ENCODE data around the gene IRF6.

IRF6 gene

GRCh38 chr1:209840611-209841010, 34.7 kb upstream of the IRF6 start:
- Histone ChIP-seq H4K20me1 (ENCODE audit: insufficient read depth, low read length) (no peaks in the 10 kb centered on the region), H3K36me3 (ENCODE audit: insufficient read depth, low read length) (peaks cover 95% of the 10 kb centered on the region), H3K9ac (ENCODE audit: low read length) (no peak overlapping the region), H3K4me1 (ENCODE audit: insufficient read depth, low read length, severe bottlenecking) (no peaks in the 10 kb centered on the region), H3K27me3 (ENCODE audit: insufficient read depth, low read length) (no peaks in the 10 kb centered on the region), H3F3A (ENCODE audit: insufficient read depth, low read length) (no peaks in the 10 kb centered on the region), H3K79me2 (ENCODE audit: insufficient read depth, low read length) (no peaks in the 10 kb centered on the region), H3K9me2 (ENCODE audit: low read depth, low read length) (no peaks in the 10 kb centered on the region), H3K4me3 (ENCODE audit: low read depth, low read length, poor library complexity, severe bottlenecking) (no peak overlapping the region), H3K9me3 (ENCODE audit: low read length) (no peaks in the 10 kb centered on the region), H3K4me2 (ENCODE audit: low read length) (no peak overlapping the region), H3K27ac (ENCODE audit: low read depth, low read length, poor library complexity, severe bottlenecking) (no peak overlapping the region), H2AFZ (ENCODE audit: low read length) (no peak overlapping the region)
- TF ChIP-seq EZH2 (IDR thresholded peaks at IDR 0.05; ENCODE audit: borderline replicate concordance, low read length) = no peak
- TF ChIP-seq CTCF (IDR thresholded peaks at IDR 0.05; ENCODE audit: low read length) = no peak

GRCh38 chr1:209839875-209840546, 34.1 kb upstream of the IRF6 start:
- Histone ChIP-seq H3K79me2 (ENCODE audit: insufficient read depth, low read length) (no peaks in the 10 kb centered on the region), H3K9me3 (ENCODE audit: low read length) (no peaks in the 10 kb centered on the region), H4K20me1 (ENCODE audit: insufficient read depth, low read length) (no peaks in the 10 kb centered on the region), H3K4me3 (ENCODE audit: low read depth, low read length, poor library complexity, severe bottlenecking) (no peak overlapping the region), H3K9me2 (ENCODE audit: low read depth, low read length) (no peaks in the 10 kb centered on the region), H3F3A (ENCODE audit: insufficient read depth, low read length) (no peaks in the 10 kb centered on the region), H3K4me1 (ENCODE audit: insufficient read depth, low read length, severe bottlenecking) (no peaks in the 10 kb centered on the region), H3K9ac (ENCODE audit: low read length) (no peak overlapping the region), H3K36me3 (ENCODE audit: insufficient read depth, low read length) (peaks cover 96% of the 10 kb centered on the region), H3K27me3 (ENCODE audit: insufficient read depth, low read length) (no peaks in the 10 kb centered on the region), H2AFZ (ENCODE audit: low read length) (no peak overlapping the region), H3K4me2 (ENCODE audit: low read length) (no peak overlapping the region), H3K27ac (ENCODE audit: low read depth, low read length, poor library complexity, severe bottlenecking) (no peak overlapping the region)
- TF ChIP-seq EZH2 (IDR thresholded peaks at IDR 0.05; ENCODE audit: borderline replicate concordance, low read length) = no peak
- no peak for TF ChIP-seq CTCF (IDR thresholded peaks at IDR 0.05; ENCODE audit: low read length)

- no peak overlapping the region for H3K9ac ChIP-seq (ENCODE audit: low read length)
- no peak overlapping the region for H2AFZ ChIP-seq (ENCODE audit: low read length)
- H3K4me3 ChIP-seq (ENCODE audit: low read depth, low read length, poor library complexity, severe bottlenecking) = no peak overlapping the region
- no peak overlapping the region for H3K27ac ChIP-seq (ENCODE audit: low read depth, low read length, poor library complexity, severe bottlenecking)
- no peaks in the 10 kb centered on the region for H3K27me3 ChIP-seq (ENCODE audit: insufficient read depth, low read length)
- TF ChIP-seq EZH2 (IDR thresholded peaks at IDR 0.05; ENCODE audit: borderline replicate concordance, low read length) (no peak), CTCF (IDR thresholded peaks at IDR 0.05; ENCODE audit: low read length) (no peak)
- no peaks in the 10 kb centered on the region for H3K4me1 ChIP-seq (ENCODE audit: insufficient read depth, low read length, severe bottlenecking)
- H4K20me1 ChIP-seq (ENCODE audit: insufficient read depth, low read length) = no peaks in the 10 kb centered on the region
- H3K9me2 ChIP-seq (ENCODE audit: low read depth, low read length) = no peaks in the 10 kb centered on the region
- no peaks in the 10 kb centered on the region for H3K79me2 ChIP-seq (ENCODE audit: insufficient read depth, low read length)
- H3K9me3 ChIP-seq (ENCODE audit: low read length) = no peaks in the 10 kb centered on the region
- peaks cover 100% of the 10 kb centered on the region for H3K36me3 ChIP-seq (ENCODE audit: insufficient read depth, low read length)
- H3F3A ChIP-seq (ENCODE audit: insufficient read depth, low read length) = no peaks in the 10 kb centered on the region
- H3K4me2 ChIP-seq (ENCODE audit: low read length) = no peak overlapping the region
Measured at GRCh38 chr1:209838537-209838936, 32.6 kb upstream of the IRF6 start.

All from OCI-LY1 (cell line).